KMS-11 (cell line): Measurements from ENCODE around the gene TMEM200B.

ENCODE experiments used
- H2AFZ ChIP-seq: fragments of 200-600 bp; sonication (generic); 2 replicates; pipeline ENCODE4 v1.6.1; 2016; ENCODE audit warnings: antibody characterized with exemption, mixed run types, low read depth
- H3K27ac ChIP-seq: fragments of 200-600 bp; sonication (generic); 2 replicates; pipeline ENCODE4 v1.6.1; 2016; ENCODE audit warnings: mild to moderate bottlenecking, mixed run types
- H3K27me3 ChIP-seq: fragments of 200-600 bp; sonication (generic); 2 replicates; pipeline ENCODE4 v1.6.1; 2017; ENCODE audit warnings: mild to moderate bottlenecking, low read depth, mixed run types, moderate library complexity; ENCODE audit not compliant: insufficient read depth
- H3K36me3 ChIP-seq: fragments of 200-600 bp; sonication (generic); 2 replicates; pipeline ENCODE4 v1.6.1; 2017; ENCODE audit warnings: mild to moderate bottlenecking, mixed run types; ENCODE audit not compliant: insufficient read depth
- H3K4me1 ChIP-seq: fragments of 200-600 bp; sonication (generic); 2 replicates; pipeline ENCODE4 v1.6.1; 2016; ENCODE audit warnings: mild to moderate bottlenecking, low read depth, mixed run types; ENCODE audit not compliant: poor library complexity, severe bottlenecking
- H3K4me2 ChIP-seq: fragments of 200-600 bp; sonication (generic); 2 replicates; pipeline ENCODE4 v1.7.0; 2016; ENCODE audit warnings: mild to moderate bottlenecking, mixed run types
- H3K4me3 ChIP-seq: fragments of 200-600 bp; sonication (generic); IDR thresholded peaks from 2 replicates; pipeline ENCODE4 v1.6.1; 2017; ENCODE audit warnings: low read depth, low read length, mixed read lengths; ENCODE audit not compliant: insufficient read depth
- H3K79me2 ChIP-seq: fragments of 200-600 bp; sonication (generic); 2 replicates; pipeline ENCODE4 v1.6.1; 2016; ENCODE audit warnings: low read depth, mixed run types; ENCODE audit not compliant: insufficient read depth
- H3K9ac ChIP-seq: fragments of 200-600 bp; sonication (generic); 2 replicates; pipeline ENCODE4 v1.6.1; 2016; ENCODE audit warnings: mild to moderate bottlenecking, mixed run types
- H4K20me1 ChIP-seq: fragments of 200-600 bp; sonication (generic); 2 replicates; pipeline ENCODE4 v1.6.1; 2016; ENCODE audit warnings: mild to moderate bottlenecking, mixed run types; ENCODE audit not compliant: insufficient read depth
- TF ChIP-seq, protein P1 (sequence below): fragments of 200-600 bp; sonication (generic); conservative IDR thresholded peaks from 2 replicates; pipeline ENCODE4 v1.6.1; 2017; ENCODE audit warnings: low read depth, mild to moderate bottlenecking, antibody characterized with exemption, low read length, moderate library complexity, mixed read lengths

TMEM200B gene

GRCh38 chr1:29100487-29100886 lies 23.2 kb downstream of the TMEM200B start:
- no peak overlapping the region for H3K4me2 ChIP-seq
- H3K4me1 ChIP-seq: no peaks in the 10 kb centered on the region
- H3K27me3 ChIP-seq: no peaks in the 10 kb centered on the region
- H3K4me3 ChIP-seq: no peak overlapping the region
- no peaks in the 10 kb centered on the region for H3K36me3 ChIP-seq
- no peaks in the 10 kb centered on the region for H3K79me2 ChIP-seq
- H3K27ac ChIP-seq: no peak overlapping the region
- H3K9ac ChIP-seq: no peak overlapping the region
- no peaks in the 10 kb centered on the region for H4K20me1 ChIP-seq
- no peak overlapping the region for H2AFZ ChIP-seq
- TF ChIP-seq, protein P1, sequence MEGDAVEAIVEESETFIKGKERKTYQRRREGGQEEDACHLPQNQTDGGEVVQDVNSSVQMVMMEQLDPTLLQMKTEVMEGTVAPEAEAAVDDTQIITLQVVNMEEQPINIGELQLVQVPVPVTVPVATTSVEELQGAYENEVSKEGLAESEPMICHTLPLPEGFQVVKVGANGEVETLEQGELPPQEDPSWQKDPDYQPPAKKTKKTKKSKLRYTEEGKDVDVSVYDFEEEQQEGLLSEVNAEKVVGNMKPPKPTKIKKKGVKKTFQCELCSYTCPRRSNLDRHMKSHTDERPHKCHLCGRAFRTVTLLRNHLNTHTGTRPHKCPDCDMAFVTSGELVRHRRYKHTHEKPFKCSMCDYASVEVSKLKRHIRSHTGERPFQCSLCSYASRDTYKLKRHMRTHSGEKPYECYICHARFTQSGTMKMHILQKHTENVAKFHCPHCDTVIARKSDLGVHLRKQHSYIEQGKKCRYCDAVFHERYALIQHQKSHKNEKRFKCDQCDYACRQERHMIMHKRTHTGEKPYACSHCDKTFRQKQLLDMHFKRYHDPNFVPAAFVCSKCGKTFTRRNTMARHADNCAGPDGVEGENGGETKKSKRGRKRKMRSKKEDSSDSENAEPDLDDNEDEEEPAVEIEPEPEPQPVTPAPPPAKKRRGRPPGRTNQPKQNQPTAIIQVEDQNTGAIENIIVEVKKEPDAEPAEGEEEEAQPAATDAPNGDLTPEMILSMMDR: no peak

- Histone ChIP-seq H3K4me2 (no peak overlapping the region), H3K36me3 (no peaks in the 10 kb centered on the region), H3K4me1 (no peaks in the 10 kb centered on the region), H3K27ac (no peak overlapping the region), H3K4me3 (no peak overlapping the region), H4K20me1 (no peaks in the 10 kb centered on the region), H3K79me2 (no peaks in the 10 kb centered on the region), H3K9ac (no peak overlapping the region), H3K27me3 (no peaks in the 10 kb centered on the region), H2AFZ (no peak overlapping the region)
- TF ChIP-seq, protein P1: no peak
Observed at GRCh38 chr1:29099286-29099685, 24.4 kb downstream of the TMEM200B start.

- Histone ChIP-seq H3K27ac (no peak overlapping the region), H3K9ac (no peak overlapping the region), H3K4me3 (no peak overlapping the region), H4K20me1 (no peaks in the 10 kb centered on the region), H2AFZ (no peak overlapping the region), H3K36me3 (no peaks in the 10 kb centered on the region), H3K79me2 (no peaks in the 10 kb centered on the region), H3K27me3 (no peaks in the 10 kb centered on the region), H3K4me2 (no peak overlapping the region), H3K4me1 (no peaks in the 10 kb centered on the region)
- TF ChIP-seq, protein P1: no peak
Observed at GRCh38 chr1:29096231-29096886, 27.3 kb downstream of the TMEM200B start.

- no peak overlapping the region for H3K27ac ChIP-seq
- no peak overlapping the region for H3K9ac ChIP-seq
- TF ChIP-seq, protein P1: no peak
- H4K20me1 ChIP-seq: no peaks in the 10 kb centered on the region
- H2AFZ ChIP-seq: no peak overlapping the region
- no peak overlapping the region for H3K4me2 ChIP-seq
- H3K27me3 ChIP-seq: no peaks in the 10 kb centered on the region
- H3K4me3 ChIP-seq: no peak overlapping the region
- no peaks in the 10 kb centered on the region for H3K4me1 ChIP-seq
- no peaks in the 10 kb centered on the region for H3K79me2 ChIP-seq
- no peaks in the 10 kb centered on the region for H3K36me3 ChIP-seq
Observed at GRCh38 chr1:29094954-29095353, 28.7 kb downstream of the TMEM200B start.
